A549 (cell line): ENCODE measurements around the gene CLEC4M. TPM values are rescaled to one million over a fixed set of nuclear protein-coding genes. Genes with fewer than 3 reads are reported as not detected.

Source experiments
- ATAC-seq, 2 experiments: fragments of 200-7000 bp in 1 of 2; fragments of >200 bp in 1 of 2; cut with Nextera tagmentation in 1 of 2; cut with Tn5 transposase in 1 of 2; 3 replicates each; pipeline versions ENCODE4 v1.8.0 to v1.9.1; 2018 to 2020; ENCODE audit warnings: mild to moderate bottlenecking in 1 of 2, moderate library complexity in 1 of 2
- CTCF ChIA-PET: fragments of 300-600 bp; sonication (Branson Sonifier 250); formaldehyde crosslinking; extraction: SDS; loops from one replicate; lab custom pipeline; 2021; ENCODE audit warnings: antibody characterized with exemption, inconsistent platforms; lab: Yijun Ruan, JAX
- POLR2A ChIA-PET: fragments of 350-600 bp; formaldehyde crosslinking; extraction: SDS; loops from one replicate; lab custom pipeline; 2021; ENCODE audit warnings: antibody characterized with exemption, inconsistent platforms; lab: Yijun Ruan, JAX
- DNase-seq, 2 experiments: peaks; one replicate each; pipeline versions ENCODE4 v3.0.0 to v3.0.0-alpha.2; 2011 to 2016; ENCODE audit warnings: low read depth in 1 of 2, low spot score in 1 of 2
- FAIRE-seq: peaks from 2 replicates; lab custom pipeline; 2011; peaks lifted over from hg19 to GRCh38; lab: Jason Lieb, UNC
- H3K27ac ChIP-seq, 2 experiments: fragments of >200 bp; sonication (Bioruptor Twin); formaldehyde crosslinking; 3 replicates each; pipeline ENCODE4 v1.5.1; 2016 to 2017
- H3K4me1 ChIP-seq: fragments of >200 bp; sonication (Bioruptor Twin); formaldehyde crosslinking; 3 replicates; pipeline ENCODE4 v1.6.1; 2016
- H3K4me2 ChIP-seq: fragments of >200 bp; sonication (Bioruptor Twin); formaldehyde crosslinking; 3 replicates; pipeline ENCODE4 v1.6.1; 2016
- H3K4me3 ChIP-seq: fragments of >200 bp; sonication (Bioruptor Twin); formaldehyde crosslinking; 3 replicates; pipeline ENCODE4 v1.5.1; 2016
- H3K9me3 ChIP-seq: fragments of >200 bp; sonication (Bioruptor Twin); formaldehyde crosslinking; 3 replicates; pipeline ENCODE4 v1.6.1; 2016
- FOSB ChIP-seq: fragments of 250-450 bp; sonication (Bioruptor Pico); IDR thresholded peaks from 2 replicates; pipeline ENCODE4 v1.5.0; 2020; ENCODE audit warnings: mild to moderate bottlenecking, moderate library complexity
- KDM5A ChIP-seq: fragments of 200-600 bp; sonication (generic); IDR thresholded peaks from 2 replicates; pipeline ENCODE4 v1.6.1; 2016; ENCODE audit warnings: antibody characterized with exemption, mild to moderate bottlenecking
- MAZ ChIP-seq: fragments of 150-350 bp; IDR thresholded peaks from 2 replicates; pipeline ENCODE4 v1.6.1; 2014; ENCODE audit warnings: antibody characterized with exemption, low read depth, low read length, borderline replicate concordance
- USF2 ChIP-seq: fragments of 450-650 bp; IDR thresholded peaks from 2 replicates; pipeline ENCODE4 v1.6.1; 2014; ENCODE audit warnings: antibody characterized with exemption
- WGBS: methylation state at CpG from one replicate; pipeline ENCODE4 v1.1.6; 2017; ENCODE audit errors: missing lambda C conversion rate; 5-methylcytosine and 5-hydroxymethylcytosine counted together
- polyA plus RNA-seq, 4 experiments: library from polyadenylated mRNA; depleted of rRNA in 3 of 4; stranded (reverse); fragments of >200 nt; fragmentation: RNase III in 1 of 4; extraction: RNeasy Plus Mini Kit Qiagen cat#74134 plus additional on column Dnase treatment in 1 of 4; gene quantifications; 2 replicates in 3 of 4; 3 replicates in 1 of 4; pipeline ENCODE4 v1.2.3, GENCODE V29; 2011 to 2017

CLEC4M gene
- polyA plus RNA-seq, 2 of the 4 experiments (the other 2 are of a cell fraction), result not detected

GRCh38 chr19:7817801-7818200, 54.8 kb downstream of the CLEC4M start:
- ChIA-PET CTCF (interaction anchor here (1.3 to 1.4 kb wide), 3 partner anchors 8 to 249 kb away, joined by 3 to 5 read pairs (median 5); partner anchors contain the start of gene TRAPPC5), POLR2A (no interaction called here)
- no peak for FAIRE-seq
- no peak overlapping the region for H3K4me3 ChIP-seq
- no peaks in the 10 kb centered on the region for H3K9me3 ChIP-seq
- WGBS, result 9% methylated on average over 1 of the region's 1 CpG
- no peaks in the 10 kb centered on the region for H3K4me1 ChIP-seq
- no peak for TF ChIP-seq MAZ
- TF ChIP-seq, all 56 proteins: peak for 0
- no peak overlapping the region for H3K27ac ChIP-seq
- ATAC-seq (no peak), DNase-seq (no peak)
- H3K4me2 ChIP-seq, result no peak overlapping the region

- POLR2A ChIA-PET, result no interaction called here
- FAIRE-seq, result no peak
- TF ChIP-seq FOSB (no peak), USF2 (no peak), KDM5A (no peak)
- TF ChIP-seq, all 56 proteins: peak for 0
Measured at GRCh38 chr19:7818806-7819205, 55.8 kb downstream of the CLEC4M start.

More at GRCh38 chr19:7818806-7819205, 55.8 kb downstream of the CLEC4M start:
- Histone ChIP-seq H3K9me3 (no peaks in the 10 kb centered on the region), H3K4me3 (no peak overlapping the region), H3K4me1 (no peaks in the 10 kb centered on the region), H3K4me2 (no peak overlapping the region), H3K27ac (no peak overlapping the region)
- DNase-seq (no peak), ATAC-seq (no peak)
- CTCF ChIA-PET, result interaction anchor here (1.3 kb wide), 2 partner anchors 13 to 138 kb away, joined by 5 to 6 read pairs; partner anchors contain the start of gene TRAPPC5
- 0% methylated on average over 2 of the region's 2 CpGs for WGBS

Other genes with a start within 250 kb of the CLEC4M start
- gene ZNF358, start 247.1 kb upstream of the CLEC4M start, polyA plus RNA-seq (2011; rRNA removed), result 9.5 and 9.9 TPM in 2 replicates
- gene ZNF358, start 247.1 kb upstream of the CLEC4M start, polyA plus RNA-seq (2017; fragmentation: RNase III; extraction: RNeasy Plus Mini Kit Qiagen cat#74134 plus additional on column Dnase treatment), result 10.7 to 15.4 TPM (median 14.0 TPM) in 3 replicates
- 13.1 and 13.5 TPM in 2 replicates for gene MCOLN1, start 240.6 kb upstream of the CLEC4M start, polyA plus RNA-seq (2011; rRNA removed)
- gene MCOLN1, start 240.6 kb upstream of the CLEC4M start, polyA plus RNA-seq (2017; fragmentation: RNase III; extraction: RNeasy Plus Mini Kit Qiagen cat#74134 plus additional on column Dnase treatment), result 8.4 to 13.4 TPM (median 12.6 TPM) in 3 replicates
- gene PNPLA6, start 227.5 kb upstream of the CLEC4M start, polyA plus RNA-seq (2011; rRNA removed), result 13.8 and 17.0 TPM in 2 replicates
- 40.8 to 66.1 TPM (median 58.1 TPM) in 3 replicates for gene PNPLA6, start 227.5 kb upstream of the CLEC4M start, polyA plus RNA-seq (2017; fragmentation: RNase III; extraction: RNeasy Plus Mini Kit Qiagen cat#74134 plus additional on column Dnase treatment)
- gene CAMSAP3, start 167.4 kb upstream of the CLEC4M start, polyA plus RNA-seq (2011; rRNA removed), result 0.81 and 1.3 TPM in 2 replicates
- 2.4 to 3.6 TPM (median 2.9 TPM) in 3 replicates for gene CAMSAP3, start 167.4 kb upstream of the CLEC4M start, polyA plus RNA-seq (2017; fragmentation: RNase III; extraction: RNeasy Plus Mini Kit Qiagen cat#74134 plus additional on column Dnase treatment)
- 13.9 and 15.0 TPM in 2 replicates for gene XAB2, start 133.7 kb upstream of the CLEC4M start, polyA plus RNA-seq (2011; rRNA removed)
- gene XAB2, start 133.7 kb upstream of the CLEC4M start, polyA plus RNA-seq (2017; fragmentation: RNase III; extraction: RNeasy Plus Mini Kit Qiagen cat#74134 plus additional on column Dnase treatment), result 21.2 to 22.2 TPM (median 21.6 TPM) in 3 replicates
- 28.5 and 48.6 TPM in 2 replicates for gene PET100, start 133.4 kb upstream of the CLEC4M start, polyA plus RNA-seq (2011; rRNA removed)
- gene PET100, start 133.4 kb upstream of the CLEC4M start, polyA plus RNA-seq (2017; fragmentation: RNase III; extraction: RNeasy Plus Mini Kit Qiagen cat#74134 plus additional on column Dnase treatment), result 85.0 to 109 TPM (median 99.3 TPM) in 3 replicates
- gene PCP2, start 129.5 kb upstream of the CLEC4M start, polyA plus RNA-seq (2011; rRNA removed), result not detected in 2 replicates
- 0.19 to 0.41 TPM (median 0.26 TPM) in 3 replicates for gene PCP2, start 129.5 kb upstream of the CLEC4M start, polyA plus RNA-seq (2017; fragmentation: RNase III; extraction: RNeasy Plus Mini Kit Qiagen cat#74134 plus additional on column Dnase treatment)
- gene STXBP2, start 126.1 kb upstream of the CLEC4M start, polyA plus RNA-seq (2011; rRNA removed), result 44.4 and 47.2 TPM in 2 replicates
- gene STXBP2, start 126.1 kb upstream of the CLEC4M start, polyA plus RNA-seq (2017; fragmentation: RNase III; extraction: RNeasy Plus Mini Kit Qiagen cat#74134 plus additional on column Dnase treatment), result 39.4 to 47.6 TPM (median 41.4 TPM) in 3 replicates
- not detected in 2 replicates for gene RETN, start 94.2 kb upstream of the CLEC4M start, polyA plus RNA-seq (2011; rRNA removed)
- not detected in 3 replicates for gene RETN, start 94.2 kb upstream of the CLEC4M start, polyA plus RNA-seq (2017; fragmentation: RNase III; extraction: RNeasy Plus Mini Kit Qiagen cat#74134 plus additional on column Dnase treatment)
- 0.05 and 0.17 TPM in 2 replicates for gene MCEMP1, start 86.2 kb upstream of the CLEC4M start, polyA plus RNA-seq (2011; rRNA removed)
- gene MCEMP1, start 86.2 kb upstream of the CLEC4M start, polyA plus RNA-seq (2017; fragmentation: RNase III; extraction: RNeasy Plus Mini Kit Qiagen cat#74134 plus additional on column Dnase treatment), result not detected in 3 replicates
- 23.8 and 31.6 TPM in 2 replicates for gene TRAPPC5, start 82.4 kb upstream of the CLEC4M start, polyA plus RNA-seq (2011; rRNA removed)
- 50.9 to 60.8 TPM (median 59.8 TPM) in 3 replicates for gene TRAPPC5, start 82.4 kb upstream of the CLEC4M start, polyA plus RNA-seq (2017; fragmentation: RNase III; extraction: RNeasy Plus Mini Kit Qiagen cat#74134 plus additional on column Dnase treatment)
- not detected in 2 replicates for gene FCER2, start 61.1 kb upstream of the CLEC4M start, polyA plus RNA-seq (2011; rRNA removed)
- gene FCER2, start 61.1 kb upstream of the CLEC4M start, polyA plus RNA-seq (2017; fragmentation: RNase III; extraction: RNeasy Plus Mini Kit Qiagen cat#74134 plus additional on column Dnase treatment), result not detected in 3 replicates
- gene CLEC4G, start 31.1 kb upstream of the CLEC4M start, polyA plus RNA-seq (2011; rRNA removed), result not detected in 2 replicates
- gene CLEC4G, start 31.1 kb upstream of the CLEC4M start, polyA plus RNA-seq (2017; fragmentation: RNase III; extraction: RNeasy Plus Mini Kit Qiagen cat#74134 plus additional on column Dnase treatment), result not detected in 3 replicates
- gene CD209, start 15.7 kb upstream of the CLEC4M start, polyA plus RNA-seq (2011; rRNA removed), result not detected in 2 replicates
- gene CD209, start 15.7 kb upstream of the CLEC4M start, polyA plus RNA-seq (2017; fragmentation: RNase III; extraction: RNeasy Plus Mini Kit Qiagen cat#74134 plus additional on column Dnase treatment), result not detected in 3 replicates
- gene EVI5L, start 67.0 kb downstream of the CLEC4M start, polyA plus RNA-seq (2011; rRNA removed), result 1.1 and 1.2 TPM in 2 replicates
- gene EVI5L, start 67.0 kb downstream of the CLEC4M start, polyA plus RNA-seq (2017; fragmentation: RNase III; extraction: RNeasy Plus Mini Kit Qiagen cat#74134 plus additional on column Dnase treatment), result 1.2 to 2.3 TPM (median 1.8 TPM) in 3 replicates
- 0.04 and 0.05 TPM in 2 replicates for gene PRR36, start 111.1 kb downstream of the CLEC4M start, polyA plus RNA-seq (2011; rRNA removed)
- 0.22 to 0.35 TPM (median 0.30 TPM) in 3 replicates for gene PRR36, start 111.1 kb downstream of the CLEC4M start, polyA plus RNA-seq (2017; fragmentation: RNase III; extraction: RNeasy Plus Mini Kit Qiagen cat#74134 plus additional on column Dnase treatment)
- gene LRRC8E, start 125.3 kb downstream of the CLEC4M start, polyA plus RNA-seq (2011; rRNA removed), result 4.0 and 5.3 TPM in 2 replicates
- 3.7 to 4.8 TPM (median 4.4 TPM) in 3 replicates for gene LRRC8E, start 125.3 kb downstream of the CLEC4M start, polyA plus RNA-seq (2017; fragmentation: RNase III; extraction: RNeasy Plus Mini Kit Qiagen cat#74134 plus additional on column Dnase treatment)
- 5.5 TPM in 2 replicates for gene MAP2K7, start 140.6 kb downstream of the CLEC4M start, polyA plus RNA-seq (2011; rRNA removed)
- gene MAP2K7, start 140.6 kb downstream of the CLEC4M start, polyA plus RNA-seq (2017; fragmentation: RNase III; extraction: RNeasy Plus Mini Kit Qiagen cat#74134 plus additional on column Dnase treatment), result 17.4 to 19.4 TPM (median 19.3 TPM) in 3 replicates
- gene TGFBR3L, start 151.6 kb downstream of the CLEC4M start, polyA plus RNA-seq (2011; rRNA removed), result 0.21 and 0.40 TPM in 2 replicates
- gene TGFBR3L, start 151.6 kb downstream of the CLEC4M start, polyA plus RNA-seq (2017; fragmentation: RNase III; extraction: RNeasy Plus Mini Kit Qiagen cat#74134 plus additional on column Dnase treatment), result 0.70 to 1.4 TPM (median 1.2 TPM) in 3 replicates
- gene SNAPC2, start 157.1 kb downstream of the CLEC4M start, polyA plus RNA-seq (2011; rRNA removed), result 8.8 and 9.2 TPM in 2 replicates
- gene SNAPC2, start 157.1 kb downstream of the CLEC4M start, polyA plus RNA-seq (2017; fragmentation: RNase III; extraction: RNeasy Plus Mini Kit Qiagen cat#74134 plus additional on column Dnase treatment), result 13.4 to 13.8 TPM (median 13.8 TPM) in 3 replicates
- 0.79 and 1.2 TPM in 2 replicates for gene CTXN1, start 162.9 kb downstream of the CLEC4M start, polyA plus RNA-seq (2011; rRNA removed)
- gene CTXN1, start 162.9 kb downstream of the CLEC4M start, polyA plus RNA-seq (2017; fragmentation: RNase III; extraction: RNeasy Plus Mini Kit Qiagen cat#74134 plus additional on column Dnase treatment), result 7.9 to 10.7 TPM (median 9.9 TPM) in 3 replicates
- gene TIMM44, start 180.4 kb downstream of the CLEC4M start, polyA plus RNA-seq (2011; rRNA removed), result 23.0 and 53.2 TPM in 2 replicates
- gene TIMM44, start 180.4 kb downstream of the CLEC4M start, polyA plus RNA-seq (2017; fragmentation: RNase III; extraction: RNeasy Plus Mini Kit Qiagen cat#74134 plus additional on column Dnase treatment), result 29.7 to 37.9 TPM (median 33.4 TPM) in 3 replicates
- 39.3 and 44.4 TPM in 2 replicates for gene ELAVL1, start 242.4 kb downstream of the CLEC4M start, polyA plus RNA-seq (2011; rRNA removed)
- gene ELAVL1, start 242.4 kb downstream of the CLEC4M start, polyA plus RNA-seq (2017; fragmentation: RNase III; extraction: RNeasy Plus Mini Kit Qiagen cat#74134 plus additional on column Dnase treatment), result 55.6 to 58.9 TPM (median 57.3 TPM) in 3 replicates